GM06990 (cell line): Measurements from ENCODE around the gene RDH11.
"Not testable (repeated sequence)": the region's sequence is repeated elsewhere in the genome, so short reads cannot be mapped to it uniquely, and the experiment has no call there.

Experiments
- DNase-seq: peaks from one replicate; pipeline ENCODE4 v3.0.0-alpha.2; 2011; ENCODE audit not compliant: insufficient read length; ENCODE audit errors: extremely low read depth
- H3K27me3 ChIP-seq: replicated peaks from 2 replicates; pipeline ENCODE4 v1.6.0; 2011; ENCODE audit warnings: low read length; ENCODE audit not compliant: control insufficient read depth, insufficient read depth
- H3K36me3 ChIP-seq: 2 replicates; pipeline ENCODE4 v1.5.1; 2011; ENCODE audit warnings: low read length; ENCODE audit not compliant: control insufficient read depth, insufficient read depth
- H3K4me3 ChIP-seq: replicated peaks from 2 replicates; pipeline ENCODE4 v1.5.1; 2011; ENCODE audit warnings: low read depth, mild to moderate bottlenecking, control low read depth, low read length
- TF ChIP-seq, protein P1 (sequence below): IDR thresholded peaks from 2 replicates; pipeline ENCODE4 v1.5.1; 2011; ENCODE audit warnings: low read length, control low read depth, mild to moderate bottlenecking, inconsistent platforms; ENCODE audit not compliant: insufficient read depth, poor library complexity, severe bottlenecking

Gene RDH11

DNA sequence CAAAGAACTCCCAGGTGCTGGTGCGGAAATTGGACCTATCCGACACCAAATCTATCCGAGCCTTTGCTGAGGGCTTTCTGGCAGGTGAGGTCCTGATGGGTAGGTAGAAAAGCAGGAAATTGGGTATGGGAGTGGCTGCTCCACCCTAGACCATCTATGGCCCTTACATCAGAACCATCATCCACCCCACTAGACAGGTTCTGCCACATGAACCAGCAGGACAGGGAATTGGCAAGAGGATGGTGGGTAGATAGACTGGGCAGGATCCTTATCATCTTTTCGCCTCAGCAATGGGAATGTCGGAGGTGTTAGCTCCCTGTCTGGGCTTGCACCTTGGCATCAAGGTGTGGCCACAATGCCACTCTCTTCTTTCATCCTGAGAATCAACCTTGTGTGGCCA lies 29.6 kb upstream of the RDH11 start:
- no peak overlapping the region for H3K4me3 ChIP-seq
- H3K36me3 ChIP-seq: no peaks in the 10 kb centered on the region
- no peak for DNase-seq
- TF ChIP-seq, protein P1, sequence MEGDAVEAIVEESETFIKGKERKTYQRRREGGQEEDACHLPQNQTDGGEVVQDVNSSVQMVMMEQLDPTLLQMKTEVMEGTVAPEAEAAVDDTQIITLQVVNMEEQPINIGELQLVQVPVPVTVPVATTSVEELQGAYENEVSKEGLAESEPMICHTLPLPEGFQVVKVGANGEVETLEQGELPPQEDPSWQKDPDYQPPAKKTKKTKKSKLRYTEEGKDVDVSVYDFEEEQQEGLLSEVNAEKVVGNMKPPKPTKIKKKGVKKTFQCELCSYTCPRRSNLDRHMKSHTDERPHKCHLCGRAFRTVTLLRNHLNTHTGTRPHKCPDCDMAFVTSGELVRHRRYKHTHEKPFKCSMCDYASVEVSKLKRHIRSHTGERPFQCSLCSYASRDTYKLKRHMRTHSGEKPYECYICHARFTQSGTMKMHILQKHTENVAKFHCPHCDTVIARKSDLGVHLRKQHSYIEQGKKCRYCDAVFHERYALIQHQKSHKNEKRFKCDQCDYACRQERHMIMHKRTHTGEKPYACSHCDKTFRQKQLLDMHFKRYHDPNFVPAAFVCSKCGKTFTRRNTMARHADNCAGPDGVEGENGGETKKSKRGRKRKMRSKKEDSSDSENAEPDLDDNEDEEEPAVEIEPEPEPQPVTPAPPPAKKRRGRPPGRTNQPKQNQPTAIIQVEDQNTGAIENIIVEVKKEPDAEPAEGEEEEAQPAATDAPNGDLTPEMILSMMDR: no peak
- no peaks in the 10 kb centered on the region; the same call in none of the 2 replicates for H3K27me3 ChIP-seq

GRCh38 chr14:67722293-67722692 lies 26.7 kb upstream of the RDH11 start:
- DNase-seq: no peak
- TF ChIP-seq, protein P1: no peak
- H3K4me3 ChIP-seq: no peak overlapping the region
- no peaks in the 10 kb centered on the region; the same call in none of the 2 replicates for H3K27me3 ChIP-seq
- no peaks in the 10 kb centered on the region for H3K36me3 ChIP-seq

- TF ChIP-seq, protein P1: no peak
- Histone ChIP-seq H3K27me3 (no peaks in the 10 kb centered on the region; the same call in none of the 2 replicates), H3K4me3 (no peak overlapping the region), H3K36me3 (no peaks in the 10 kb centered on the region)
- DNase-seq: no peak
Measured at GRCh38 chr14:67721875-67722274, 26.3 kb upstream of the RDH11 start.

GRCh38 chr14:67719866-67720265 lies 24.3 kb upstream of the RDH11 start:
- no peak overlapping the region for H3K4me3 ChIP-seq
- no peak for DNase-seq
- no peaks in the 10 kb centered on the region; the same call in none of the 2 replicates for H3K27me3 ChIP-seq
- TF ChIP-seq, protein P1: no peak
- no peaks in the 10 kb centered on the region for H3K36me3 ChIP-seq

DNA sequence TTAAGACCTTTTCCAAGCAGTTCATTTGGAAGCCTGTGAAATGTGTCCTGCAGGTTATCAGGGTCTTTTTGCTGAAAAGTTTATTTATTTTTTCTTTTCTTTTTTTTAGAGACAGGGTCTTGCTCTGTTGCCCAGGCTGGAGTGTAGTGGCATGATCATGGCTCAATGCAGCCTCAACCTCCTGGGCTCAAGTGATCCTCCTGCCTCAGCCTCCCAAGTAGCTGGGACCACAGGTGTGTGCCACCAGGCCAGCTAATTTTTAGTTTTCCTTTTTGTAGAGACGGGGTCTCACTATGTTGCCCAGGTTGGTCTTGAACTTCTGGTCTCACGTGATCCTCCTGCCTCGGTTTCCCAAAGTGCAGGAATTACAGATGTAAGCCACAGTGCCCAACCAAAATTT lies 23.8 kb upstream of the RDH11 start:
- DNase-seq, H3K36me3 ChIP-seq, H3K4me3 ChIP-seq, H3K27me3 ChIP-seq: not testable (repeated sequence)

- Histone ChIP-seq H3K27me3 (no peaks in the 10 kb centered on the region; the same call in 1 of the 2 replicates), H3K4me3 (no peak overlapping the region), H3K36me3 (no peaks in the 10 kb centered on the region)
- TF ChIP-seq, protein P1: no peak
- DNase-seq: no peak
Measured at GRCh38 chr14:67718265-67718664, 22.7 kb upstream of the RDH11 start.
